Activated T-helper 1 cell treated with anti-CD3 and anti-CD28 coated beads, Interleukin-12 subunit alpha, Interleukin-12 subunit beta, Interleukin-2, Interleukin-4 antibody, amounts not matched to agents 30 ng/mL and 10 ng/mL and 1 ng/mL, durations not matched to agents 14 hours and 24 hours and 36 hours (primary cell): ENCODE data around the gene ACLY. TPM values are rescaled to one million over a fixed set of nuclear protein-coding genes. Genes with fewer than 3 reads are reported as not detected.
A peak's percentile ranks its signal among the peaks of the same experiment; 100 is the strongest.

Source experiments
- DNase-seq: peaks from one replicate; pipeline ENCODE4 v3.0.0; 2021; ENCODE audit warnings: low spot score
- H3K27ac Mint-ChIP-seq: one replicate; pipeline ENCODE4 v1.8.0; 2021; ENCODE audit warnings: mild to moderate bottlenecking, mixed read lengths
- H3K27me3 Mint-ChIP-seq: one replicate; pipeline ENCODE4 v1.8.0; 2022; ENCODE audit warnings: mild to moderate bottlenecking, moderate library complexity, mixed read lengths; ENCODE audit not compliant: insufficient read depth
- H3K36me3 Mint-ChIP-seq: one replicate; pipeline ENCODE4 v1.8.0; 2021; ENCODE audit warnings: low read depth, mixed read lengths
- H3K4me1 Mint-ChIP-seq: one replicate; pipeline ENCODE4 v1.8.0; 2021; ENCODE audit warnings: low read depth, mixed read lengths
- H3K4me3 Mint-ChIP-seq: one replicate; pipeline ENCODE4 v1.8.0; 2021; ENCODE audit warnings: mild to moderate bottlenecking, moderate library complexity, mixed read lengths
- H3K9me3 Mint-ChIP-seq: one replicate; pipeline ENCODE4 v1.8.0; 2021; ENCODE audit warnings: mixed read lengths
- intact Hi-C: fragments of 100-400 bp; cut with micrococcal nuclease; formaldehyde crosslinking; loops from one replicate; pipeline ENCODE4 v1.15.1; 2024
- total RNA-seq: library from RNA; stranded (reverse); gene quantifications from 2 replicates; pipeline ENCODE4 v1.2.3, GENCODE V29; 2022

ACLY gene
- 200 and 211 TPM in 2 replicates for total RNA-seq

DNA sequence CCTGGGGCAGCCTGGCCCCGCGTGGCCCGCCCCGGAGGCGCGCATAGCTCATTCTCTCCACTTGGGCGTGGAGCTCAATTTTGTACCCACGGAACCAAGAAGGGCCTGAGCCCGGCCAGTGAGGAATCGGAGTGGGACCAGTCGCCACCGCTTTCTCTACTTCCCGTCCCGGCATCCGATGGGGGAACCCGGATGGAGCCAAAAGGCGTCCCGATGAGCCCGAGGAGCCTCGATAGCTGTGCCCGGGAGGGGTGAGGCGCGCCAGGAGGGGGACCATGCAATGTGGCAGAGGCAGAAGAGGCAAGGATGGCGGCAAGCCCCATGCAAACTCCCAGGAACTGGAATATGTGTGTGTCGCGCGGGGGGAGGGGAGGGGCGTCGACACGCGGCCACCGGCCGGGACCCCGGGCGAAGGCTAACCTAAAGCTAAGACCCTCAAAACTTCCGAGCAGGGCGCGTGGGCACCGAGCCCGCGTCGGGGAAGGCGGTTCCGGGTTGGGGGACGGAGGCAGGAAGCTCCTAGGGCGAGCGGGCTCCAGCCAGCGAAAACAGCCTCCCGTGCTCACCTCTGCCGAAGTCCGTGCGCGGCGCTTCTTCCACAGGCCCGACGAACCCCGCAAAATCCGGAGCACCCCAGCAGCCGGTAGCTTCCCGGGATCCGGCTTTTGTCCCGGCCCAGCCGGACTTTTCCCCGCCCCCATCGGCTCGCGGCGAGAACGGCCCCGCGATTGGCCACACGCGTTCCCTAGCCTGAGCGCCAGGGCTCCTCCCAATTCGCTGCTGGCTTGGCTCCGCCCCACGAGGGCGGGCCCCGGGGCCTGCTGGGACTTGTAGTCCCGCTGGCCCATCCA is at the start of gene ACLY:
Gene ACLY, minus strand, starts transcription at position 638 of the 851 bp plus-strand sequence. CDS start 5,078 bp downstream, outside the sequence.
- Mint-ChIP-seq H3K4me3 (peak within 1 kb of the TSS; percentile 95), H3K9me3 (no peaks in the 10 kb centered on the region), H3K27ac (peak within 1 kb of the TSS; percentile 90), H3K27me3 (no peaks in the 10 kb centered on the region), H3K36me3 (peaks cover 10% of the 10 kb centered on the region), H3K4me1 (peaks cover 32% of the 10 kb centered on the region)
- peak; percentile 98 for DNase-seq
- intact Hi-C loops, result loop anchor here (1.0 to 5.0 kb wide), 8 partner anchors 12 to 369 kb away; partner anchors contain the start of genes CNP, DHX58, DNAJC7 and EIF1

- no peak for DNase-seq
- Mint-ChIP-seq H3K9me3 (no peaks in the 10 kb centered on the region), H3K36me3 (peaks cover 16% of the 10 kb centered on the region), H3K27me3 (no peaks in the 10 kb centered on the region), H3K4me1 (peaks cover 36% of the 10 kb centered on the region), H3K27ac (no peak overlapping the region), H3K4me3 (peak overlapping the region; percentile 87)
- intact Hi-C loops, result loop anchor here (2.0 to 5.0 kb wide), 3 partner anchors 103 to 854 kb away; partner anchors contain the start of genes BECN1 and KLHL11
These were observed 49.3 kb upstream of the ACLY start for GRCh38 chr17:41967921-41968578.

- Mint-ChIP-seq H3K4me3 (peak overlapping the region; percentile 87), H3K9me3 (no peaks in the 10 kb centered on the region), H3K27me3 (no peaks in the 10 kb centered on the region), H3K4me1 (peaks cover 31% of the 10 kb centered on the region), H3K27ac (peak overlapping the region; percentile 71), H3K36me3 (peaks cover 13% of the 10 kb centered on the region)
- peak; percentile 43 for DNase-seq
- intact Hi-C loops, result loop anchor here (2.0 to 5.0 kb wide), 3 partner anchors 103 to 855 kb away; partner anchors contain the start of genes BECN1 and KLHL11
These were observed 48.6 kb upstream of the ACLY start for GRCh38 chr17:41967141-41967920.

DNA sequence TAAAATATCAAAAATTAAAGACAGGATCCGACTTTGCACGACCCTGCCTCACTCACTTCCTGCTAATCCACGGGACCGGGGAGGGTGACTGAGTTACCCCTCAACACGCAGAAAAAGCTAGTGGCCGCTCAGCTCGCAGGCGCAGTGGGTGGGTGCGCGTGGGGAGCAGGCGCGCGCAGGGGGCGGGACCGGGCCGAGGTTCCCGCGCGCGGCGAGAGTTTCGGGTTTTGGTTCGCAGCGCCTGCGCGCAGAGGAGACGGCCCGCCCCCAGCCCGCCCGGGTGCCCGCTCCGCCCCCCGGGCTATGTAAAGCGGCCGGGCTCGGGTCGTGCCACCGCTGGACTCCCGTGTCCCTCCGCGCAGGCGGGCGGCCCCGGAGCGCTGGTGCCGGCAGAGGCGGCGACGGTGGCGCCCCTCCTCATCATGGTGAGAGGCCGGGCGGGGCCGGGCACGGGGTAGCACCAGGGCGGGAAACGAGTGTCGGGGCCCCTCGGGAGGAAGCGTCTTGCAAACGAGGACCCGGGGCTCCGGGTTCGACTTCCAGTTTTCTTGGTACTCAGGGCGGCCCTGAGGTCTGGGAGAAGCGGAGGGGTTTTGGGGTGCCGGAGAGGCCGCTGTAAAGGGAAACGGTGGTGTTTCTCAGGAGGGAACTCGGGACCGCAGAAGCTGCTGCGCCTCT is 47.9 kb upstream of the ACLY start, which contains the start of gene CNP:
Gene CNP, plus strand, starts transcription at position 333 of the 678 bp plus-strand sequence. Its CDS starts 90 bp downstream, at position 423.
- peak within 1 kb of the TSS; percentile 82 for H3K27ac Mint-ChIP-seq
- peaks cover 29% of the 10 kb centered on the region for H3K4me1 Mint-ChIP-seq
- peaks cover 10% of the 10 kb centered on the region for H3K36me3 Mint-ChIP-seq
- no peaks in the 10 kb centered on the region for H3K9me3 Mint-ChIP-seq
- peak within 1 kb of the TSS; percentile 87 for H3K4me3 Mint-ChIP-seq
- peak; percentile 87 for DNase-seq
- intact Hi-C loops, result loop anchor here (1.0 to 5.0 kb wide), 8 partner anchors 36 to 856 kb away; partner anchors contain the start of genes BECN1, DHX58, DNAJC7 and KLHL11
- H3K27me3 Mint-ChIP-seq, result no peaks in the 10 kb centered on the region

- Mint-ChIP-seq H3K27me3 (no peaks in the 10 kb centered on the region), H3K27ac (peak overlapping the region; percentile 82), H3K4me3 (peak overlapping the region; percentile 79), H3K36me3 (peaks cover 8% of the 10 kb centered on the region), H3K4me1 (peaks cover 26% of the 10 kb centered on the region), H3K9me3 (no peaks in the 10 kb centered on the region)
- intact Hi-C loops, result loop anchor here (1.0 to 5.0 kb wide), 8 partner anchors 36 to 856 kb away; partner anchors contain the start of genes BECN1, DHX58, DNAJC7 and KLHL11
- peak; percentile 54 for DNase-seq
These were observed 47.1 kb upstream of the ACLY start for GRCh38 chr17:41965694-41966462.

- peaks cover 21% of the 10 kb centered on the region for H3K4me1 Mint-ChIP-seq
- H3K4me3 Mint-ChIP-seq, result no peak overlapping the region
- intact Hi-C loops, result loop anchor here (1.0 kb wide), 3 partner anchors 138 to 218 kb away; partner anchors contain the start of gene KCNH4
- no peaks in the 10 kb centered on the region for H3K36me3 Mint-ChIP-seq
- no peaks in the 10 kb centered on the region for H3K9me3 Mint-ChIP-seq
- no peak overlapping the region for H3K27ac Mint-ChIP-seq
- DNase-seq, result peak; percentile 56
- no peaks in the 10 kb centered on the region for H3K27me3 Mint-ChIP-seq
These were observed 44.1 kb upstream of the ACLY start for GRCh38 chr17:41962768-41963434.

DNA sequence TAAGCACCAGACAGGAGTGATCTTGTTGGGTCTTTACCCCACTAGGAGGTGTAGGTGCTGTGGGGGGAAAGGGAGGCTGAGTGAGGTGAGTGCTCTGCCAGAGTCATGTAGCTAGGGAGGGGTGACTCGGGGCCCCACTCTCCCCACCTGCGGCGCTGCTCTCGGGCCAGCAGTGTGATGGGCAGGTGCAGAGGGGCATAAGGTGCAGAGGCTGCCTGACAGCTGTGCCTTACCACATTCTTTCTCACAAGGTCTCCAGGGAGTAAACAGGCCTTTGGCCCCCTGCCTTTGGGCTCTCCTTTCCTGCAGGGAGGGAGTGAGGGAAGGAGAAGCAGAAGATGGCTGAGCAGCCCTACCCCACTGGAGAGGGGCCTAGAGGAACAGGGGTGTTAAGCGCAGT is 43.4 kb upstream of the ACLY start:
- intact Hi-C loops, result no loop called here
- DNase-seq, result no peak
- H3K36me3 Mint-ChIP-seq, result no peaks in the 10 kb centered on the region
- H3K4me3 Mint-ChIP-seq, result no peak overlapping the region
- no peaks in the 10 kb centered on the region for H3K27me3 Mint-ChIP-seq
- H3K4me1 Mint-ChIP-seq, result peaks cover 14% of the 10 kb centered on the region
- H3K9me3 Mint-ChIP-seq, result no peaks in the 10 kb centered on the region
- no peak overlapping the region for H3K27ac Mint-ChIP-seq

DNA sequence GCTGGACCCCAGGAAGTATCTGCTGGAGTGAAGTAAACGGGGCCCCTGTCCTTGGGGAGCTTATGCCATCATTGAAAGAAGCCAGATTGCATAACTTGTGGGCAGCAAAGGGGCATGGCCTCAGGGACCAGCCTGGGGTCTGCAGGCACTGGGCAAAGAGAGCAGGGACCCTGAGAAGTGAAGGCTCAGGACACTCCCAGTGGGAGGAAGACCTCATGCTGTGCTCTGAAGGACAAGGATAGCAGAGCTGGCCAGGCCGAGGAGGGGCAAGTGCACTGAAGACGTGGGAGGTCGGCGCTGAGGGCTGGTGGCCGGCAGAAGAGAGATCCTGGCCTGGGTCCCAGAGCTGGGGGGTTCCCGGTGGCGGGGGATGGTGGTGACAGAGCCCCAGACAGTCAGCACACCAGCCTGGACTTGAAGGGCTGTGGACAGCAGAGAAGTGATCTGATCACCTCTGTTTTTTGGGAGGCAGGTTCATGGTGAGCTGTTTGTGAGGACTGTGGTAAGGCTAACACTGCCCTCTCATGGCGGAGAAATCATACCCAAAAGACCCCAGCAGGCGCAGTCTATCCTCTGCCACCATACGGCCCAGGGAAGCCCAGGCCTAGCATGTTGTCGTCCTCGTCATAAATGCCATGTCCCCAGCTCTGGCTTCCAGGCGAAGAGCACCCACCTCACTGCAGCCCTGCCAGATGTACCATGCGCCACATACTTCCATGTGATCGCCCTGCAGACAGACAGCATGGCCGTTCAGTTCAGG is 40.8 kb upstream of the ACLY start:
- H3K36me3 Mint-ChIP-seq, result no peaks in the 10 kb centered on the region
- H3K27me3 Mint-ChIP-seq, result no peaks in the 10 kb centered on the region
- no peaks in the 10 kb centered on the region for H3K4me1 Mint-ChIP-seq
- intact Hi-C loops, result no loop called here
- DNase-seq, result no peak
- no peak overlapping the region for H3K27ac Mint-ChIP-seq
- no peaks in the 10 kb centered on the region for H3K9me3 Mint-ChIP-seq
- H3K4me3 Mint-ChIP-seq, result no peak overlapping the region

DNA sequence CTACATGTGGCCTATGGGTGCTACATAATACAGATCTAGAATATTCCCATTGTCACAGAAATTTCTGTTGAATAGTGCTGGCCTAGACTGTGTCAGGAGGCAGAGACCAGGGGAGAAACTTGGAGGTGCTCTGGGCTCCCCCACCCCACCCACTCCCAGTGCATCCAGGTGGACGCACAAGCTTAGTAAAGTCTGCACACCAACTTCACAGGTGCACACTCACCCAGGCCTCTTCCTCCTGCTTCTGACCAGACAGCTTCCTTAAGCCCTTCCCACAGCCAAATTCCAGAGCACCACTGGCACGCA is 40.2 kb upstream of the ACLY start:
- Mint-ChIP-seq H3K4me3 (no peak overlapping the region), H3K4me1 (no peaks in the 10 kb centered on the region), H3K36me3 (no peaks in the 10 kb centered on the region), H3K27me3 (no peaks in the 10 kb centered on the region), H3K9me3 (no peaks in the 10 kb centered on the region), H3K27ac (no peak overlapping the region)
- intact Hi-C loops, result no loop called here
- DNase-seq, result no peak

- H3K27ac Mint-ChIP-seq, result no peak overlapping the region
These were observed 39.2 kb upstream of the ACLY start for GRCh38 chr17:41957869-41958439.

More at GRCh38 chr17:41957869-41958439, 39.2 kb upstream of the ACLY start:
- DNase-seq, result no peak
- H3K27me3 Mint-ChIP-seq, result no peaks in the 10 kb centered on the region
- no peaks in the 10 kb centered on the region for H3K4me1 Mint-ChIP-seq
- intact Hi-C loops, result no loop called here
- H3K36me3 Mint-ChIP-seq, result no peaks in the 10 kb centered on the region
- no peak overlapping the region for H3K4me3 Mint-ChIP-seq
- H3K9me3 Mint-ChIP-seq, result no peaks in the 10 kb centered on the region
